ENCODE results near the gene EPSTI1. TPM values are rescaled to one million over a fixed set of nuclear protein-coding genes. Genes with fewer than 3 reads are reported as not detected.

Gene EPSTI1
- total RNA-seq, 1 experiment from 2014 or later: 0.69 TPM

DNA sequence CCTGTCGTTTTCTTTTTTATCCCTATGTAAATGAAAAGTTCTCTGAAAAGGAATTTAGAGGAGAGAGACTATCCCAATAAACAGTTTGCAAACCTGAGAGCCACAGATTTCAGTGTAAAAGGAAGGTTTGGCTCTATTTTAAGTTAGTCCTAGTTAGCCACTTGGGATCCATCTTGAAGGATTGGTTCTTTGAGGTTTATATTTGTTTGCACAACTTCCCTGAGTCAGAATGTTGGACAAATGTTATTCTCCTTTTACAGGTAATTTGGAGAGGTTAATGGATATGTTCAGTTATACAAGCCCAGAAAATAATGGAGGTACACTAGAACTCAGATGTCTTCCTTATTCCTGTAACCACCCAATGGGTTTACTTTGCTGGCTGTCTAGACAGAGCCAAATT lies 28.8 kb upstream of the EPSTI1 start:
- no TSS peak for BruUV-seq (replicated peaks)
- DNase-seq (ENCODE audit: low read depth, low spot score) (no peak), ATAC-seq (no peak)
- in situ Hi-C loops (cut with HindIII; ENCODE audit: low pct_unique_long_range_greater_than_20kb, low sequenced_read_pairs) (no loop called here), intact Hi-C loops (cut with micrococcal nuclease; ENCODE audit: unreplicated experiment) (no loop called here)
- Histone ChIP-seq H3K36me3 (ENCODE audit: control insufficient read depth, insufficient read depth, low read length) (no peaks in the 10 kb centered on the region), H3K27ac (ENCODE audit: low read length) (no peak overlapping the region), H3K9me3 (ENCODE audit: control insufficient read depth, insufficient read depth, low read depth, low read length) (no peaks in the 10 kb centered on the region), H3K4me1 (ENCODE audit: control insufficient read depth, insufficient read depth, low read length) (no peaks in the 10 kb centered on the region), H3K4me3 (ENCODE audit: low read depth in 2 of 2, low read length in 2 of 2) (no peak overlapping the region), H3K27me3 (ENCODE audit: control insufficient read depth, insufficient read depth, low read length) (no peaks in the 10 kb centered on the region)
- ChIA-PET POLR2A (no interaction called here), CTCF (no interaction called here)
- TF ChIP-seq POLR2AphosphoS5 (IDR thresholded peaks at IDR 0.05; ENCODE audit: low read depth, low read length) (no peak), TCF7L2 (IDR thresholded peaks at IDR 0.05; ENCODE audit: low read depth, low read length) (no peak), SIN3A (IDR thresholded peaks at IDR 0.05; ENCODE audit: borderline replicate concordance, insufficient read depth, low read depth, low read length) (no peak)
- TF ChIP-seq, protein P1, sequence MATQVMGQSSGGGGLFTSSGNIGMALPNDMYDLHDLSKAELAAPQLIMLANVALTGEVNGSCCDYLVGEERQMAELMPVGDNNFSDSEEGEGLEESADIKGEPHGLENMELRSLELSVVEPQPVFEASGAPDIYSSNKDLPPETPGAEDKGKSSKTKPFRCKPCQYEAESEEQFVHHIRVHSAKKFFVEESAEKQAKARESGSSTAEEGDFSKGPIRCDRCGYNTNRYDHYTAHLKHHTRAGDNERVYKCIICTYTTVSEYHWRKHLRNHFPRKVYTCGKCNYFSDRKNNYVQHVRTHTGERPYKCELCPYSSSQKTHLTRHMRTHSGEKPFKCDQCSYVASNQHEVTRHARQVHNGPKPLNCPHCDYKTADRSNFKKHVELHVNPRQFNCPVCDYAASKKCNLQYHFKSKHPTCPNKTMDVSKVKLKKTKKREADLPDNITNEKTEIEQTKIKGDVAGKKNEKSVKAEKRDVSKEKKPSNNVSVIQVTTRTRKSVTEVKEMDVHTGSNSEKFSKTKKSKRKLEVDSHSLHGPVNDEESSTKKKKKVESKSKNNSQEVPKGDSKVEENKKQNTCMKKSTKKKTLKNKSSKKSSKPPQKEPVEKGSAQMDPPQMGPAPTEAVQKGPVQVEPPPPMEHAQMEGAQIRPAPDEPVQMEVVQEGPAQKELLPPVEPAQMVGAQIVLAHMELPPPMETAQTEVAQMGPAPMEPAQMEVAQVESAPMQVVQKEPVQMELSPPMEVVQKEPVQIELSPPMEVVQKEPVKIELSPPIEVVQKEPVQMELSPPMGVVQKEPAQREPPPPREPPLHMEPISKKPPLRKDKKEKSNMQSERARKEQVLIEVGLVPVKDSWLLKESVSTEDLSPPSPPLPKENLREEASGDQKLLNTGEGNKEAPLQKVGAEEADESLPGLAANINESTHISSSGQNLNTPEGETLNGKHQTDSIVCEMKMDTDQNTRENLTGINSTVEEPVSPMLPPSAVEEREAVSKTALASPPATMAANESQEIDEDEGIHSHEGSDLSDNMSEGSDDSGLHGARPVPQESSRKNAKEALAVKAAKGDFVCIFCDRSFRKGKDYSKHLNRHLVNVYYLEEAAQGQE (IDR thresholded peaks at IDR 0.05; ENCODE audit: insufficient read depth in 1 of 2, low read depth in 2 of 2, low read length in 1 of 2): no peak
- TF ChIP-seq, protein P2, sequence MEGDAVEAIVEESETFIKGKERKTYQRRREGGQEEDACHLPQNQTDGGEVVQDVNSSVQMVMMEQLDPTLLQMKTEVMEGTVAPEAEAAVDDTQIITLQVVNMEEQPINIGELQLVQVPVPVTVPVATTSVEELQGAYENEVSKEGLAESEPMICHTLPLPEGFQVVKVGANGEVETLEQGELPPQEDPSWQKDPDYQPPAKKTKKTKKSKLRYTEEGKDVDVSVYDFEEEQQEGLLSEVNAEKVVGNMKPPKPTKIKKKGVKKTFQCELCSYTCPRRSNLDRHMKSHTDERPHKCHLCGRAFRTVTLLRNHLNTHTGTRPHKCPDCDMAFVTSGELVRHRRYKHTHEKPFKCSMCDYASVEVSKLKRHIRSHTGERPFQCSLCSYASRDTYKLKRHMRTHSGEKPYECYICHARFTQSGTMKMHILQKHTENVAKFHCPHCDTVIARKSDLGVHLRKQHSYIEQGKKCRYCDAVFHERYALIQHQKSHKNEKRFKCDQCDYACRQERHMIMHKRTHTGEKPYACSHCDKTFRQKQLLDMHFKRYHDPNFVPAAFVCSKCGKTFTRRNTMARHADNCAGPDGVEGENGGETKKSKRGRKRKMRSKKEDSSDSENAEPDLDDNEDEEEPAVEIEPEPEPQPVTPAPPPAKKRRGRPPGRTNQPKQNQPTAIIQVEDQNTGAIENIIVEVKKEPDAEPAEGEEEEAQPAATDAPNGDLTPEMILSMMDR (IDR thresholded peaks at IDR 0.05): no peak

DNA sequence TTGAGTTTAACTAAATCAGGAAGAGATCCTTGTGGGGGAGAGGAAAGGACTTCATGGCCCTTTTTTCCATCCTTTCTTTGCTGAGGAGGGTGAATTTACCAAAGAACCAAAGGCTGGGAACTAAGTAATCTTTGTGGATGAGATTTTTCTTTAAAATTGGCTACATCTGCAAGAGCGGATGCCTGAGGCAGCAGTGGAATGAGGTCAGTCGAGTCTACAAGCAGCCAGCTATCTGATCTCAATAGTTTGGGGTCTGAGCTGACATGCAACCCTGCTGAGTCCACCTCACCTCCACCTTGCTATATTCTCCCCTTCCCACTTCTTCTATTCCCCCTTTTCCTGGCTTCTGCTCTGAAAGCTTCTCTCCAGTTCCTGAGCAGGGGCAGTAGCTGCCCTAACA lies 27.8 kb upstream of the EPSTI1 start:
- no peak overlapping the region for H3K4me3 ChIP-seq (ENCODE audit: low read depth in 2 of 2, low read length in 2 of 2)
- H3K9me3 ChIP-seq (ENCODE audit: control insufficient read depth, insufficient read depth, low read depth, low read length): no peaks in the 10 kb centered on the region
- H3K4me1 ChIP-seq (ENCODE audit: control insufficient read depth, insufficient read depth, low read length): no peaks in the 10 kb centered on the region
- no TSS peak for BruUV-seq (replicated peaks)
- intact Hi-C loops (cut with micrococcal nuclease; ENCODE audit: unreplicated experiment) (no loop called here), in situ Hi-C loops (cut with HindIII; ENCODE audit: low pct_unique_long_range_greater_than_20kb, low sequenced_read_pairs) (no loop called here)
- POLR2A ChIA-PET: no interaction called here
- no peaks in the 10 kb centered on the region for H3K36me3 ChIP-seq (ENCODE audit: control insufficient read depth, insufficient read depth, low read length)
- TF ChIP-seq, protein P1 (IDR thresholded peaks at IDR 0.05; ENCODE audit: insufficient read depth in 1 of 2, low read depth in 2 of 2, low read length in 1 of 2): no peak
- TF ChIP-seq TCF7L2 (IDR thresholded peaks at IDR 0.05; ENCODE audit: low read depth, low read length) (no peak), SIN3A (IDR thresholded peaks at IDR 0.05; ENCODE audit: borderline replicate concordance, insufficient read depth, low read depth, low read length) (no peak), POLR2AphosphoS5 (IDR thresholded peaks at IDR 0.05; ENCODE audit: low read depth, low read length) (no peak)
- TF ChIP-seq, protein P2 (IDR thresholded peaks at IDR 0.05): no peak
- CTCF ChIA-PET: no interaction called here
- H3K27me3 ChIP-seq (ENCODE audit: control insufficient read depth, insufficient read depth, low read length): no peaks in the 10 kb centered on the region
- H3K27ac ChIP-seq (ENCODE audit: low read length): no peak overlapping the region
- DNase-seq (ENCODE audit: low read depth, low spot score) (no peak), ATAC-seq (no peak)
